OCI-LY7 (cell line): ENCODE data around the gene ZG16B. TPM values are rescaled to one million over a fixed set of nuclear protein-coding genes. Genes with fewer than 3 reads are reported as not detected.

ENCODE experiments used
- BruUV-seq: library from RNA; stranded (reverse); fragments of 400-500 nt; replicated peaks from 2 replicates; lab custom pipeline; 2021; lab: Mats Ljungman, UMichigan
- CTCF ChIA-PET: fragments of 300-600 bp; sonication (Branson Sonifier 250); formaldehyde crosslinking; loops from one replicate; lab custom pipeline; 2022; ENCODE audit warnings: antibody characterized with exemption; ENCODE audit not compliant: unreplicated experiment; lab: Charles Lee
- POLR2A ChIA-PET: fragments of 300-600 bp; sonication (Branson Sonifier 250); formaldehyde crosslinking; loops from one replicate; lab custom pipeline; 2022; ENCODE audit warnings: antibody characterized with exemption; lab: Charles Lee
- DNase-seq: peaks from one replicate; pipeline ENCODE4 v3.0.0-alpha.2; 2015; ENCODE audit warnings: low spot score
- H2AFZ ChIP-seq: fragments of 200-600 bp; sonication (generic), shearing (Covaris generic); 2 replicates; pipeline ENCODE4 v1.6.1; 2014; ENCODE audit warnings: mild to moderate bottlenecking, antibody characterized with exemption, low read length, moderate library complexity
- H3K27ac ChIP-seq: fragments of 200-600 bp; sonication (generic); 2 replicates; pipeline ENCODE4 v1.5.1; 2014; ENCODE audit warnings: mixed run types, low read depth, mild to moderate bottlenecking, moderate library complexity, low read length, inconsistent platforms; ENCODE audit not compliant: poor library complexity, severe bottlenecking
- H3K36me3 ChIP-seq: fragments of 200-600 bp; sonication (generic); 2 replicates; pipeline ENCODE4 v1.6.1; 2014; ENCODE audit warnings: mild to moderate bottlenecking, antibody characterized with exemption, low read length, moderate library complexity, mixed read lengths; ENCODE audit not compliant: insufficient read depth
- H3K4me1 ChIP-seq: fragments of 200-600 bp; sonication (generic); 2 replicates; pipeline ENCODE4 v1.5.1; 2014; ENCODE audit warnings: mild to moderate bottlenecking, low read length; ENCODE audit not compliant: insufficient read depth, poor library complexity, severe bottlenecking
- H3K4me2 ChIP-seq: fragments of 200-600 bp; sonication (generic); 2 replicates; pipeline ENCODE4 v1.6.1; 2014; ENCODE audit warnings: mild to moderate bottlenecking, low read length
- H3K4me3 ChIP-seq: fragments of 200-600 bp; sonication (generic); 2 replicates; pipeline ENCODE4 v1.5.1; 2014; ENCODE audit warnings: mild to moderate bottlenecking, low read depth, low read length; ENCODE audit not compliant: poor library complexity, severe bottlenecking
- H3K79me2 ChIP-seq: fragments of 200-600 bp; sonication (generic); 2 replicates; pipeline ENCODE4 v1.6.1; 2016; ENCODE audit warnings: low read depth, mild to moderate bottlenecking, low read length, moderate library complexity, mixed read lengths; ENCODE audit not compliant: insufficient read depth
- H3K9me2 ChIP-seq: fragments of 200-600 bp; sonication (generic); 2 replicates; pipeline ENCODE4 v1.6.1; 2016; ENCODE audit warnings: mild to moderate bottlenecking, low read length, mixed read lengths; ENCODE audit not compliant: insufficient read depth
- H3K9me3 ChIP-seq: fragments of 200-600 bp; sonication (generic); 2 replicates; pipeline ENCODE4 v1.6.1; 2014; ENCODE audit warnings: mild to moderate bottlenecking, mixed run types, low read length, mixed read lengths
- H4K20me1 ChIP-seq: fragments of 200-600 bp; sonication (generic); 2 replicates; pipeline ENCODE4 v1.6.1; 2014; ENCODE audit warnings: mild to moderate bottlenecking, antibody characterized with exemption, low read length, moderate library complexity, mixed read lengths; ENCODE audit not compliant: insufficient read depth
- CTCF ChIP-seq: fragments of 200-600 bp; sonication (generic); conservative IDR thresholded peaks from 2 replicates; pipeline ENCODE4 v1.5.1; 2014; ENCODE audit warnings: mild to moderate bottlenecking, antibody characterized with exemption, low read length, moderate library complexity, mixed read lengths
- EZH2phosphoT487 ChIP-seq: fragments of 200-600 bp; sonication (generic); IDR thresholded peaks from 2 replicates; pipeline ENCODE4 v1.6.1; 2018; ENCODE audit warnings: low read depth, borderline replicate concordance, mild to moderate bottlenecking, mixed run types, antibody characterized with exemption, low read length, moderate library complexity, mixed read lengths
- intact Hi-C: fragments of 100-400 bp; cut with micrococcal nuclease; formaldehyde crosslinking; loops from one replicate; pipeline ENCODE4 v1.10.0; 2022; ENCODE audit not compliant: unreplicated experiment
- total RNA-seq, 2 experiments: library from RNA; depleted of rRNA in 1 of 2; stranded (reverse); fragments of >200 nt in 1 of 2; shearing (Covaris generic) in 1 of 2; gene quantifications; 2 replicates each; pipeline ENCODE4 v1.2.3, GENCODE V29; 2014 to 2022

The ZG16B gene
- total RNA-seq, 2 experiments from 2014 or later, result 2.5 to 4.0 TPM

DNA sequence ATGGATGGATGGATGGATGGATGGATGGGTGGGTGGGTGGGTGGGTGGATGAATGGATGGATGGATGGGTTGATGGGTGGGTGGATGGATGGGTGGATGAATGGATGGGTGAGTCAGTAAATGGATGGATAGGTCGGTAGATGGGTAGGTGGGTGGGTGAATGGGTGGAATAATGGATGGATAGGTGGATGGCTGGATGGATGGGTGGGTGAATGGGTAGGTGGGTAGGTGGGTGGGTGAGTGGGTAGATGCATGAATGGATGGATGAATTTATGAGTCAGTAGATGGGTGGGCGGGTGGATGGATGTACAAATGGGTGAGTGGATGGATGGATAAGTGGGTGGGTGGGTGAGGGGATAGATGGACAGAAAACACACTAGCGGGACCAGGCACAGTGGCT is 4.9 kb downstream of the ZG16B start:
- no TSS peak for BruUV-seq
- CTCF ChIA-PET, result no interaction called here

GRCh38 chr16:2835638-2836493 is 5.8 kb downstream of the ZG16B start:
- no peaks in the 10 kb centered on the region for H3K79me2 ChIP-seq
- no peak for TF ChIP-seq EZH2phosphoT487
- H3K36me3 ChIP-seq, result no peaks in the 10 kb centered on the region
- ChIA-PET POLR2A (no interaction called here), CTCF (no interaction called here)
- no peaks in the 10 kb centered on the region for H3K4me1 ChIP-seq
- no peak overlapping the region for H3K27ac ChIP-seq
- H2AFZ ChIP-seq, result no peak overlapping the region
- intact Hi-C loops, result no loop called here
- no peak for DNase-seq
- no peaks in the 10 kb centered on the region for H4K20me1 ChIP-seq
- BruUV-seq, result no TSS peak
- no peak overlapping the region for H3K4me2 ChIP-seq
- no peaks in the 10 kb centered on the region for H3K9me2 ChIP-seq
- H3K4me3 ChIP-seq, result no peak overlapping the region
- no peaks in the 10 kb centered on the region for H3K9me3 ChIP-seq

More for the DNA sequence above, 4.9 kb downstream of the ZG16B start:
- no peaks in the 10 kb centered on the region for H3K9me2 ChIP-seq
- H2AFZ ChIP-seq, result no peak overlapping the region
- DNase-seq, result no peak
- POLR2A ChIA-PET, result no interaction called here
- no peak overlapping the region for H3K27ac ChIP-seq
- no peaks in the 10 kb centered on the region for H3K9me3 ChIP-seq
- no peaks in the 10 kb centered on the region for H3K79me2 ChIP-seq
- H3K4me2 ChIP-seq, result no peak overlapping the region
- H3K4me1 ChIP-seq, result no peaks in the 10 kb centered on the region
- intact Hi-C loops, result no loop called here
- no peaks in the 10 kb centered on the region for H4K20me1 ChIP-seq
- no peaks in the 10 kb centered on the region for H3K36me3 ChIP-seq
- TF ChIP-seq EZH2phosphoT487, result no peak
- TF ChIP-seq CTCF, result no peak
- H3K4me3 ChIP-seq, result no peak overlapping the region

DNA sequence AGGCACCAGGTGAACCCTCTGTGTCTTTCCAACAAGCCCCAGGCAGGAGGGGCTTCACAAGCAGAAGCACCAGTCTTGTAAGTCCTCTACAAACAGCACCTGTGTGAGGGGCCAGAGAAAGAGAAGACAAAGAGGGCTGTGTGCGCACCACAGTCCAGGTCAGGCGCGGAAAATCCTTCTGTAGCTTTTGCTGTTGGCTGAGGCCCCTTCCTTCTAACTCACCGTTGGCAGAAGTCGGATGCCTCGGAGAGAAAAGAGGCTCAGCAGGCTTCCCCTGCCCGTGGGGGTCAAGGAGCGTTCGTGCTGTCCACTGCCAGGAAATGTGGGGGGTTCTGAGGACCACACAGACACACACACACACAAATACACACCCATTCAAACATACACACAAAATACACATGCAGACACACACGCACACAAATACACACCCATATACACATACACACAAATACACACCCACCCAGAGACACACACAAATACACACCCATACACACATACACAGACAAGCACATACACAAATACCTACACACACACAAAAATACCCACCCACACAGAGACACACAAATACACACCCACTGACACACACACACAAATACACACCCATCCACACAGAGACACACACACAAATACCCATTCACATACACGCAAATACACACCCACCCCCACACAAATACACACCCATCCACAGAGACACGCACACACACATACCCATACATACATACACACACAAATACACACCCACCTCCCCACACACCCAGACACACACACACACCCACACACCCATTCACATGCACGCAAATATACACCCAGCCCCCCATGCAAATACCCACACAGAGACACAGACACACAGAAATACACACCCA is 6.8 kb downstream of the ZG16B start:
- POLR2A ChIA-PET, result no interaction called here
- BruUV-seq, result no TSS peak
- CTCF ChIA-PET, result no interaction called here

More for the DNA sequence above, 6.8 kb downstream of the ZG16B start:
- Histone ChIP-seq H3K4me1 (no peaks in the 10 kb centered on the region), H3K9me2 (no peaks in the 10 kb centered on the region), H3K4me3 (no peak overlapping the region), H4K20me1 (no peaks in the 10 kb centered on the region), H3K36me3 (no peaks in the 10 kb centered on the region), H3K79me2 (no peaks in the 10 kb centered on the region), H3K27ac (no peak overlapping the region), H3K9me3 (no peaks in the 10 kb centered on the region), H3K4me2 (no peak overlapping the region), H2AFZ (no peak overlapping the region)
- intact Hi-C loops, result no loop called here
- no peak for TF ChIP-seq CTCF
- TF ChIP-seq EZH2phosphoT487, result no peak
- DNase-seq, result no peak
